ENCODE results near the gene HMX3. TPM values are rescaled to one million over a fixed set of nuclear protein-coding genes. Genes with fewer than 3 reads are reported as not detected.
A peak's percentile ranks its signal among the peaks of the same experiment; 100 is the strongest.
"Not testable (repeated sequence)": the region's sequence is repeated elsewhere in the genome, so short reads cannot be mapped to it uniquely, and the experiment has no call there.

Gene HMX3
- total RNA-seq, 1 experiment from 2014 or later = 15.2 TPM

GRCh38 chr10:123170961-123171360 is 35.2 kb downstream of the HMX3 start:
- POLR2A ChIA-PET = no interaction called here
- intact Hi-C loops (cut with micrococcal nuclease; ENCODE audit: unreplicated experiment) = no loop called here

GRCh38 chr10:123171616-123172015 is 35.8 kb downstream of the HMX3 start:
- H3K9me3 ChIP-seq (ENCODE audit: control insufficient read depth, insufficient read depth, low read depth, low read length); CTCF ChIA-PET; intact Hi-C loops (cut with micrococcal nuclease; ENCODE audit: unreplicated experiment); POLR2A ChIA-PET; H3K27ac ChIP-seq (ENCODE audit: low read length); in situ Hi-C loops (cut with HindIII; ENCODE audit: low pct_unique_long_range_greater_than_20kb, low sequenced_read_pairs); ATAC-seq; BruUV-seq (replicated peaks); DNase-seq (ENCODE audit: low read depth, low spot score); H3K4me1 ChIP-seq (ENCODE audit: control insufficient read depth, insufficient read depth, low read length); H3K4me3 ChIP-seq (ENCODE audit: low read depth in 2 of 2, low read length in 2 of 2); H3K36me3 ChIP-seq (ENCODE audit: control insufficient read depth, insufficient read depth, low read length); H3K27me3 ChIP-seq (ENCODE audit: control insufficient read depth, insufficient read depth, low read length): not testable (repeated sequence)

More at GRCh38 chr10:123170961-123171360, 35.2 kb downstream of the HMX3 start:
- DNase-seq (ENCODE audit: low read depth, low spot score) = no peak
- TF ChIP-seq REST (IDR thresholded peaks at IDR 0.05; ENCODE audit: insufficient read depth in 1 of 2, low read depth in 2 of 2, low read length in 1 of 2) = no peak
- no peak for TF ChIP-seq TCF7L2 (IDR thresholded peaks at IDR 0.05; ENCODE audit: low read depth, low read length)
- TF ChIP-seq CTCF (IDR thresholded peaks at IDR 0.05) = no peak
- TF ChIP-seq SIN3A (IDR thresholded peaks at IDR 0.05; ENCODE audit: borderline replicate concordance, insufficient read depth, low read depth, low read length) = no peak
- no peak for TF ChIP-seq POLR2AphosphoS5 (IDR thresholded peaks at IDR 0.05; ENCODE audit: low read depth, low read length)
- CTCF ChIA-PET = no interaction called here
- ATAC-seq = no peak
- H3K4me1 ChIP-seq (ENCODE audit: control insufficient read depth, insufficient read depth, low read length) = no peaks in the 10 kb centered on the region
- H3K36me3 ChIP-seq (ENCODE audit: control insufficient read depth, insufficient read depth, low read length) = peaks cover 14% of the 10 kb centered on the region
- H3K9me3 ChIP-seq (ENCODE audit: control insufficient read depth, insufficient read depth, low read depth, low read length) = no peaks in the 10 kb centered on the region
- in situ Hi-C loops (cut with HindIII; ENCODE audit: low pct_unique_long_range_greater_than_20kb, low sequenced_read_pairs) = no loop called here
- no peak overlapping the region for H3K4me3 ChIP-seq (ENCODE audit: low read depth in 2 of 2, low read length in 2 of 2)
- no TSS peak for BruUV-seq (replicated peaks)
- H3K27ac ChIP-seq (ENCODE audit: low read length) = no peak overlapping the region
- no peaks in the 10 kb centered on the region for H3K27me3 ChIP-seq (ENCODE audit: control insufficient read depth, insufficient read depth, low read length)

- POLR2A ChIA-PET = no interaction called here
- intact Hi-C loops (cut with micrococcal nuclease; ENCODE audit: unreplicated experiment) = no loop called here
- DNase-seq (ENCODE audit: low read depth, low spot score) (no peak), ATAC-seq (peak; percentile 71)
- no peaks in the 10 kb centered on the region for H3K27me3 ChIP-seq (ENCODE audit: control insufficient read depth, insufficient read depth, low read length)
- TF ChIP-seq TCF7L2 (IDR thresholded peaks at IDR 0.05; ENCODE audit: low read depth, low read length) (no peak), CTCF (IDR thresholded peaks at IDR 0.05) (no peak), SIN3A (IDR thresholded peaks at IDR 0.05; ENCODE audit: borderline replicate concordance, insufficient read depth, low read depth, low read length) (no peak), POLR2AphosphoS5 (IDR thresholded peaks at IDR 0.05; ENCODE audit: low read depth, low read length) (no peak), REST (IDR thresholded peaks at IDR 0.05; ENCODE audit: insufficient read depth in 1 of 2, low read depth in 2 of 2, low read length in 1 of 2) (no peak)
- BruUV-seq (replicated peaks) = no TSS peak
- H3K4me1 ChIP-seq (ENCODE audit: control insufficient read depth, insufficient read depth, low read length) = no peaks in the 10 kb centered on the region
- in situ Hi-C loops (cut with HindIII; ENCODE audit: low pct_unique_long_range_greater_than_20kb, low sequenced_read_pairs) = no loop called here
- no peaks in the 10 kb centered on the region for H3K9me3 ChIP-seq (ENCODE audit: control insufficient read depth, insufficient read depth, low read depth, low read length)
- H3K36me3 ChIP-seq (ENCODE audit: control insufficient read depth, insufficient read depth, low read length) = no peaks in the 10 kb centered on the region; the same call in 1 of the 2 replicates
- H3K4me3 ChIP-seq (ENCODE audit: low read depth in 2 of 2, low read length in 2 of 2) = no peak overlapping the region
- CTCF ChIA-PET = interaction anchor here (0.6 kb wide), 1 partner anchor 16 kb away, joined by 3 read pairs; no protein-coding TSS in a partner anchor
- H3K27ac ChIP-seq (ENCODE audit: low read length) = no peak overlapping the region
Observed at GRCh38 chr10:123175389-123176387, 39.9 kb downstream of the HMX3 start.

Measured in Panc1 (cell line).